Lower leg skin (tissue), 4 donors: ENCODE measurements around the gene PPP1R14C. TPM values are rescaled to one million over a fixed set of nuclear protein-coding genes. Genes with fewer than 3 reads are reported as not detected.
A peak's percentile ranks its signal among the peaks of the same experiment; 100 is the strongest.

Experiments
- DNase-seq, 2 donors: peaks; one replicate each; pipeline ENCODE4 v3.0.0-alpha.2; 2019; ENCODE audit warnings: low spot score in 2 of 2
- H3K4me3 ChIP-seq: fragments of 200-600 bp; sonication (generic); 2 replicates; pipeline ENCODE4 v1.5.1; 2017; ENCODE audit warnings: mild to moderate bottlenecking, low read depth; ENCODE audit not compliant: poor library complexity, severe bottlenecking
- POLR2A ChIP-seq, 2 donors: fragments of 450-650 bp; IDR thresholded peaks; one replicate each; pipeline ENCODE4 v1.6.1; 2016 to 2017; ENCODE audit warnings: antibody characterized with exemption in 2 of 2, mild to moderate bottlenecking in 1 of 2, moderate library complexity in 1 of 2
- WGBS, 2 donors: methylation state at CpG; one replicate each; pipeline ENCODE4 v1.1.5; 2018; 5-methylcytosine and 5-hydroxymethylcytosine counted together
- intact Hi-C: fragments of 100-400 bp; cut with DNase I; formaldehyde crosslinking; loops from one replicate; pipeline ENCODE4 v1.15.0; 2023; ENCODE audit warnings: low total_unique reads
- total RNA-seq, 4 donors: library from RNA; depleted of rRNA; stranded (reverse); fragments of >200 nt; gene quantifications; one replicate each; pipeline ENCODE4 v1.1.0, GENCODE V29; 2016
- TF ChIP-seq, protein P1 (sequence below), 3 donors: fragments of 450-650 bp; IDR thresholded peaks; one replicate each; pipeline ENCODE4 v1.5.1; 2016; ENCODE audit warnings: antibody characterized with exemption in 3 of 3, mild to moderate bottlenecking in 3 of 3, moderate library complexity in 2 of 3

The PPP1R14C gene
- total RNA-seq, 4 donors from 2014 or later = 116 to 145 (median 127) TPM

DNA sequence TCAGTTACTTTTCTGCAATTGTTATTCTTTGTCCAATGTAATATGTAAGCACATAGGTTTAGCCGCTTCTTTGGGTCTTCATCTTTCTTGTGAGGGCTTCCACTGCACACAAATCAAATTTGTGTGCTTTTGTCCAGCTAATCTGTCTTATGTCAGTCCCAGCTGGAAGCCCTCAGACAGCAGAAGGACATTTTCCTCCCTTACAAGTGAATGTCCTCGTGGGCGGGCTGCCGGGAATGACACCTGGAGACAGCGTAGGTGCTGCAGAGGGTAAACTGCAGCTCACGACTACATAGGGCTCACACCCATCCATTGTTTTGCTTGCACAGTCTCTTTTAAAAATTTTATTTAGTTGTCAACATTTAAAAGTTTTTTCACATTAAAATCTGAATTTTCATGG lies 24.6 kb upstream of the PPP1R14C start:
- no peak for DNase-seq
- no peak overlapping the region for H3K4me3 ChIP-seq
- WGBS, 2 donors = 84 to 86% methylated on average over 6 of the region's 6 CpGs
- intact Hi-C loops = no loop called here
- TF ChIP-seq, protein P1, sequence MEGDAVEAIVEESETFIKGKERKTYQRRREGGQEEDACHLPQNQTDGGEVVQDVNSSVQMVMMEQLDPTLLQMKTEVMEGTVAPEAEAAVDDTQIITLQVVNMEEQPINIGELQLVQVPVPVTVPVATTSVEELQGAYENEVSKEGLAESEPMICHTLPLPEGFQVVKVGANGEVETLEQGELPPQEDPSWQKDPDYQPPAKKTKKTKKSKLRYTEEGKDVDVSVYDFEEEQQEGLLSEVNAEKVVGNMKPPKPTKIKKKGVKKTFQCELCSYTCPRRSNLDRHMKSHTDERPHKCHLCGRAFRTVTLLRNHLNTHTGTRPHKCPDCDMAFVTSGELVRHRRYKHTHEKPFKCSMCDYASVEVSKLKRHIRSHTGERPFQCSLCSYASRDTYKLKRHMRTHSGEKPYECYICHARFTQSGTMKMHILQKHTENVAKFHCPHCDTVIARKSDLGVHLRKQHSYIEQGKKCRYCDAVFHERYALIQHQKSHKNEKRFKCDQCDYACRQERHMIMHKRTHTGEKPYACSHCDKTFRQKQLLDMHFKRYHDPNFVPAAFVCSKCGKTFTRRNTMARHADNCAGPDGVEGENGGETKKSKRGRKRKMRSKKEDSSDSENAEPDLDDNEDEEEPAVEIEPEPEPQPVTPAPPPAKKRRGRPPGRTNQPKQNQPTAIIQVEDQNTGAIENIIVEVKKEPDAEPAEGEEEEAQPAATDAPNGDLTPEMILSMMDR (IDR thresholded peaks at IDR 0.05) = no peak
- TF ChIP-seq POLR2A (IDR thresholded peaks at IDR 0.05) = no peak

DNA sequence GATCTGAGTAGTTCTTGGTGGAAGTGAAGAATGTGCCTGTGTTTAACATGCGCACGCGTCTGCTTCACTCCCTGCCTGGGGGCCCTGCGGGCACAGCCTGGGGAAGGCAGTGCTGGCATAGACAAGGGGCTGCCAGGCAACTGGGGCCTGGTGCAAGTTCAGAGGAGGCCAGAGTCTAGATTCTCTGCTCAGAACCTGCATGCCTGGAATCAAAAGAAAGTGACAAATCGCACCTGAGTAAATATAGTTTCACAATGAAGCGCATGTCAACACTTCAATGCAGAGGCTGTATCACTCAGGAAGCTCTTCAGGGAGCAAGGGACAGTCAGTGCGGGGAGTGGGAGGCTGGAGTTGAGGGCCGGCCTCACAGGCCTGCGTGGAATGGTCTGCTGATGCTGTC lies 24.2 kb upstream of the PPP1R14C start:
- intact Hi-C loops = no loop called here
- no peak for TF ChIP-seq POLR2A (IDR thresholded peaks at IDR 0.05)
- TF ChIP-seq, protein P1 (IDR thresholded peaks at IDR 0.05) = no peak
- no peak overlapping the region for H3K4me3 ChIP-seq
- DNase-seq = peak in 1 of 2 donors; percentile 70
- WGBS, 2 donors = 81 to 92% methylated on average over 9 of the region's 9 CpGs

DNA sequence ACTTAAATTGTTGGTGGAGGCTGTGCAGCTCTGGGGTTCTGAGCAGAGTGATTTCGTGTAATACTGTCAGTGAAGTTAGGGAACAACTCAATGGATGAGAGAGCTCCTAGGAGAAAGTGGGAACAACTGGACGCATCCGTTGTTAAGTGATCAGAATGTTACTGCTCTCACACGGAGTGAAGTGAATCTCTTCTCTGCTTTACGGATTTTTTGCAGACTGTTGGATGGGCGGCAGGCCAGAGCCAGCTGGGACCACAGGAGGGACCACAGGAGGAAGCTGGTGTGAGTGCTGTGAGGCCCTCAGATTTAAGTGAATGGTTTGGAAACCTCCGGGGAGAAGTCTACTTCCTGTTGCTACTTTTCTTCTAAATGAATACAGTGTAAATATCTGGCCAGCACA lies 23.7 kb upstream of the PPP1R14C start:
- no peak for TF ChIP-seq POLR2A (IDR thresholded peaks at IDR 0.05)
- TF ChIP-seq, protein P1 (IDR thresholded peaks at IDR 0.05) = no peak
- DNase-seq = peak in 1 of 2 donors; percentile 23
- no peak overlapping the region for H3K4me3 ChIP-seq
- intact Hi-C loops = no loop called here
- 44 to 46% methylated on average over 7 of the region's 7 CpGs for WGBS, 2 donors

DNA sequence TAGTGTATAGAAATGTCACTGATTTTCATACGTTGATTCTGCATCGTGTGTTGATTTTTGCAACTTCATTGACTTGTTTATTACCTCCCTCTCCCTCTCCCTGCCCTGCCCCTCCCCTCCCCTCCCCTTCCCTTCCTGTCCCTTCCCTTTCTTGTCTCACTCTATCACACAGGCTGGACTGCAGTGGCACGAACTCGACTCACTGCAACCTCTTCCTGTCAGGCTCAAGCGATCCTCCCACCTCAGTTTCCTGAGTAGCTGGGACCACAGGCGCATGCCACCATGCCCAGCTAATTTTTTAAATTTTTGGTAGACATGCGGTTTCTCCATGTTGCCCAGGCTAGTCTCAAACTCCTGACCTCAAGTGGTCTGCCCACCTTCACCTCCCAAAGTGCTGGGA lies 19.2 kb upstream of the PPP1R14C start:
- intact Hi-C loops = no loop called here
- no peak for DNase-seq
- 65 to 86% methylated on average over 7 of the region's 7 CpGs for WGBS, 2 donors
- no peak overlapping the region for H3K4me3 ChIP-seq
- TF ChIP-seq, protein P1 (IDR thresholded peaks at IDR 0.05) = no peak
- TF ChIP-seq POLR2A (IDR thresholded peaks at IDR 0.05) = no peak

DNA sequence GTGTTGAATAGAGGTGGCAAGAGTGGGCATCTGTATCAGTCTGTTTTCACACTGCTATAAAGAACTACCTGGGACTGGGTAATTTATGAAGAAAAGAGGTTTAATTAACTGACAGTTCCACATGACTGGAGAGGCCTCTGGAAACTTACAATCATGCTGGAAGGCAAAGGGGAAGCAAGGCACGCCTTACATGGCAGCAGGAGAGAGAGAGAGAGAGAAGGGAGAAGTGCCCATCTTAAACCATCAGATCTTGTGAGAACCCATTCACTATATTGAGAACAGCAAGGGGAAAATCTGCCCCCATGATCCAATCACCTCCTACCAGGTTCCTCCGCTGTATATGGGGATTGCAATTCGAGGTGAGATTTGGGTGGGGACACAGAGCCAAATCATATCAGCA lies 18.6 kb upstream of the PPP1R14C start:
- intact Hi-C loops = no loop called here
- no peak for TF ChIP-seq POLR2A (IDR thresholded peaks at IDR 0.05)
- TF ChIP-seq, protein P1 (IDR thresholded peaks at IDR 0.05) = no peak
- no peak overlapping the region for H3K4me3 ChIP-seq
- 90 to 95% methylated on average over 3 of the region's 3 CpGs for WGBS, 2 donors
- DNase-seq = no peak

DNA sequence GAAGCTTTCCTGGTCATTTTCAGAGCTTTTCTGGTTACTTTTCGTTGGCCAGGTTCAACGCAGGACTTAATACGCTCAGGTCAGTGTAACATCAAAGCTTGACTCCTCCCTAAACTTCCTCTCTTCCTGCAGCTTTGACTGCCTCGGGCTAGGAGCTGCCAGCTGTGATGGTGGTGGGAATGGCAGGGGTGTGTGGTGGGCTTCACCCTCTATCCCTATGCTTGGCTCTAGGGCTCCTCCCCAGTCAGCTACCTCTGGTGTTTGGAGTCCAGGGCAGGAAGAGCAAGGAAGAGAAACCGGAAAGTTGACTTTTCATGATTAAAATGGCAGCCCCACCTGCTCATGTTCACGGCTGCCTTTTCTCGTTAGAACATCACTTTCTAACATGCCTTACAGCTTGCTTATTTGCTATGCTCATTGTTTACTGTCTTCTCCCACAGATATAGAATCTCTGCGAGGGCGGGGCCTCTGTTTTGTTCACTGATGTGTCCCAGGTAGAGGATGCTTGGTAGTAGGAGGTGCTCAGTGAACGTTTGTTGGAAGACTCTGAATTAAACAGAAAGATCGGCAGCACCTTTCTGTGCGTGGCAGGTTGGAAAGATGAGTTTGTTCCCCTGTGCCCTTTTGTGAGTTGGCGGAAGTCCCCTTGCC lies 16.1 kb upstream of the PPP1R14C start:
- TF ChIP-seq POLR2A (IDR thresholded peaks at IDR 0.05) = no peak
- TF ChIP-seq, protein P1 (IDR thresholded peaks at IDR 0.05) = no peak
- 61 to 66% methylated on average over 13 of the region's 13 CpGs for WGBS, 2 donors
- no peak overlapping the region for H3K4me3 ChIP-seq
- DNase-seq = no peak
- intact Hi-C loops = no loop called here
